KMS-11 (cell line): ENCODE data around the gene C19orf25.

Source experiments
- H2AFZ ChIP-seq: fragments of 200-600 bp; sonication (generic); 2 replicates; pipeline ENCODE4 v1.6.1; 2016; ENCODE audit warnings: antibody characterized with exemption, mixed run types, low read depth
- H3K27ac ChIP-seq: fragments of 200-600 bp; sonication (generic); 2 replicates; pipeline ENCODE4 v1.6.1; 2016; ENCODE audit warnings: mild to moderate bottlenecking, mixed run types
- H3K27me3 ChIP-seq: fragments of 200-600 bp; sonication (generic); 2 replicates; pipeline ENCODE4 v1.6.1; 2017; ENCODE audit warnings: mild to moderate bottlenecking, low read depth, mixed run types, moderate library complexity; ENCODE audit not compliant: insufficient read depth
- H3K36me3 ChIP-seq: fragments of 200-600 bp; sonication (generic); 2 replicates; pipeline ENCODE4 v1.6.1; 2017; ENCODE audit warnings: mild to moderate bottlenecking, mixed run types; ENCODE audit not compliant: insufficient read depth
- H3K4me1 ChIP-seq: fragments of 200-600 bp; sonication (generic); 2 replicates; pipeline ENCODE4 v1.6.1; 2016; ENCODE audit warnings: mild to moderate bottlenecking, low read depth, mixed run types; ENCODE audit not compliant: poor library complexity, severe bottlenecking
- H3K4me2 ChIP-seq: fragments of 200-600 bp; sonication (generic); 2 replicates; pipeline ENCODE4 v1.7.0; 2016; ENCODE audit warnings: mild to moderate bottlenecking, mixed run types
- H3K4me3 ChIP-seq: fragments of 200-600 bp; sonication (generic); IDR thresholded peaks from 2 replicates; pipeline ENCODE4 v1.6.1; 2017; ENCODE audit warnings: low read depth, low read length, mixed read lengths; ENCODE audit not compliant: insufficient read depth
- H3K79me2 ChIP-seq: fragments of 200-600 bp; sonication (generic); 2 replicates; pipeline ENCODE4 v1.6.1; 2016; ENCODE audit warnings: low read depth, mixed run types; ENCODE audit not compliant: insufficient read depth
- H3K9ac ChIP-seq: fragments of 200-600 bp; sonication (generic); 2 replicates; pipeline ENCODE4 v1.6.1; 2016; ENCODE audit warnings: mild to moderate bottlenecking, mixed run types
- H4K20me1 ChIP-seq: fragments of 200-600 bp; sonication (generic); 2 replicates; pipeline ENCODE4 v1.6.1; 2016; ENCODE audit warnings: mild to moderate bottlenecking, mixed run types; ENCODE audit not compliant: insufficient read depth
- TF ChIP-seq, protein P1 (sequence below): fragments of 200-600 bp; sonication (generic); conservative IDR thresholded peaks from 2 replicates; pipeline ENCODE4 v1.6.1; 2017; ENCODE audit warnings: low read depth, mild to moderate bottlenecking, antibody characterized with exemption, low read length, moderate library complexity, mixed read lengths

The C19orf25 gene

DNA sequence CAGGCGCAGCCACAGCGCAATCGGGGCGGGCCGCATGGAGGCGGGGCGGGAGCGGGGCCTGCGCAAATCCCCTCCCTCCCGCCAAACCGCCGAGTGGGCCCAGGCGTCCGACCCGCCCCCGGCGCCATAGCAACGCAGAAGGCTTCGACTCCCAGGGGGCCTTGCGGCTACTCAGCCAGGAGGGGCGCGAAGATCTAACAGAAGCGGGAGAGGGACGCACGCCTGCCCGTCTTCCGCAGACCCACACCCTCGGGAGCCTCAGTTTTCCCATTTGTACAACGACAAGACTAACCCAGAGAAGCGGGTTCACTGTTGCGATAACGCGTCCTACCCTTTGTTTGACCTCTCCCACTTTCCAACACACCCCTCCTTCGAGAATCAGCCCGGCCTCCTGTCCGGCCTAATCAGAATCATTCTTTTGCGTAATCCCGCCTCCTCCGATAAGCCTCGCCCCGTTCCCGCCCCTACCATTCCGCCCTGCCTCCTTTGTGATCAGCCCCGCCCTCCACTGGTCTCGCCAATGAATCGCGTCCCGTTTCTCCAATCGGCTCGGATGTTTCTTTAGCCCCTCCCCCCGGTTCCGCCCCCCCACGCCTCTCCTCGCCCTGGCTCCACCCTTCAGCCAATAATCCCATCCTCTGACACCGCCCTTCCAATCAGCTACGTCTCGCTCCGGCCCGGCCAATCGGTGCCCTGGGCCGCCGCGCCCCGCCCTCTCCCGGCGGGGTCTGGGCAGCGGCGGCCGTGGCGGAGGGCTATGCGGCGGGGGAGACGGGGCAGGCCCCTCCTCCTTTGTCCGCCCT lies 11.5 kb upstream of the C19orf25 start, which contains the start of gene PCSK4:
Gene PCSK4 (minus strand): TSS at position 40 of the 803 bp plus-strand sequence. CDS start 4 bp downstream, at position 36.
- H3K4me3 ChIP-seq = no peak within 1 kb of the TSS
- no peaks in the 10 kb centered on the region for H3K36me3 ChIP-seq
- H3K9ac ChIP-seq = no peak within 1 kb of the TSS; the same call in 1 of the 2 replicates
- H4K20me1 ChIP-seq = no peaks in the 10 kb centered on the region
- peak within 1 kb of the TSS; percentile 94 for H2AFZ ChIP-seq
- no peaks in the 10 kb centered on the region for H3K79me2 ChIP-seq
- H3K27me3 ChIP-seq = peaks cover 61% of the 10 kb centered on the region
- peak within 1 kb of the TSS; percentile 93 for H3K4me2 ChIP-seq
- H3K27ac ChIP-seq = no peak within 1 kb of the TSS
- TF ChIP-seq, protein P1, sequence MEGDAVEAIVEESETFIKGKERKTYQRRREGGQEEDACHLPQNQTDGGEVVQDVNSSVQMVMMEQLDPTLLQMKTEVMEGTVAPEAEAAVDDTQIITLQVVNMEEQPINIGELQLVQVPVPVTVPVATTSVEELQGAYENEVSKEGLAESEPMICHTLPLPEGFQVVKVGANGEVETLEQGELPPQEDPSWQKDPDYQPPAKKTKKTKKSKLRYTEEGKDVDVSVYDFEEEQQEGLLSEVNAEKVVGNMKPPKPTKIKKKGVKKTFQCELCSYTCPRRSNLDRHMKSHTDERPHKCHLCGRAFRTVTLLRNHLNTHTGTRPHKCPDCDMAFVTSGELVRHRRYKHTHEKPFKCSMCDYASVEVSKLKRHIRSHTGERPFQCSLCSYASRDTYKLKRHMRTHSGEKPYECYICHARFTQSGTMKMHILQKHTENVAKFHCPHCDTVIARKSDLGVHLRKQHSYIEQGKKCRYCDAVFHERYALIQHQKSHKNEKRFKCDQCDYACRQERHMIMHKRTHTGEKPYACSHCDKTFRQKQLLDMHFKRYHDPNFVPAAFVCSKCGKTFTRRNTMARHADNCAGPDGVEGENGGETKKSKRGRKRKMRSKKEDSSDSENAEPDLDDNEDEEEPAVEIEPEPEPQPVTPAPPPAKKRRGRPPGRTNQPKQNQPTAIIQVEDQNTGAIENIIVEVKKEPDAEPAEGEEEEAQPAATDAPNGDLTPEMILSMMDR = no peak
- H3K4me1 ChIP-seq = peaks cover 7% of the 10 kb centered on the region

- Histone ChIP-seq H3K4me1 (peaks cover 7% of the 10 kb centered on the region), H3K27ac (no peak overlapping the region), H2AFZ (peak overlapping the region; percentile 94), H3K79me2 (no peaks in the 10 kb centered on the region), H4K20me1 (no peaks in the 10 kb centered on the region), H3K36me3 (no peaks in the 10 kb centered on the region), H3K4me3 (no peak overlapping the region), H3K9ac (no peak overlapping the region; the same call in 1 of the 2 replicates), H3K27me3 (peaks cover 60% of the 10 kb centered on the region), H3K4me2 (peak overlapping the region; percentile 93)
- TF ChIP-seq, protein P1 = no peak
Observed at GRCh38 chr19:1489463-1490310, 10.7 kb upstream of the C19orf25 start.

DNA sequence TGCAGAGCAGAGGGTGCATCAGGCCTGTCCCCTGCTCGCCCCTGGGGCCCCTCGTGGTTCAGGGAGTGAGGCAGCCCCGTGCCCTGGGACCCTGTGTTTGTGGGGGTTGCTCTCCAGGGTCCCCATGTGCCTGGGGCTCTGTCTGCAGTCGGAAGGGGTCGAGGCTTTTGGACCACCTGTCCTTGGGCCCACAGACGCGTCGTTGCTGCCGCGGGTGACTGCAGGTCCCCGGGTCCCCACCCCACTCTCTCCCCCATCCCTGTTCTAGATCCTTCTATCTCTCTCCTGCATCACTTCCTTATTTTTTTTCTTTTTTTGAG lies 9.2 kb upstream of the C19orf25 start:
- H3K4me2 ChIP-seq = no peak overlapping the region
- no peaks in the 10 kb centered on the region for H4K20me1 ChIP-seq
- no peak overlapping the region for H3K9ac ChIP-seq
- H3K27me3 ChIP-seq = peaks cover 49% of the 10 kb centered on the region
- no peak overlapping the region for H3K27ac ChIP-seq
- no peaks in the 10 kb centered on the region for H3K36me3 ChIP-seq
- peaks cover 7% of the 10 kb centered on the region for H3K4me1 ChIP-seq
- H3K79me2 ChIP-seq = no peaks in the 10 kb centered on the region
- TF ChIP-seq, protein P1 = no peak
- no peak overlapping the region for H2AFZ ChIP-seq
- H3K4me3 ChIP-seq = no peak overlapping the region

DNA sequence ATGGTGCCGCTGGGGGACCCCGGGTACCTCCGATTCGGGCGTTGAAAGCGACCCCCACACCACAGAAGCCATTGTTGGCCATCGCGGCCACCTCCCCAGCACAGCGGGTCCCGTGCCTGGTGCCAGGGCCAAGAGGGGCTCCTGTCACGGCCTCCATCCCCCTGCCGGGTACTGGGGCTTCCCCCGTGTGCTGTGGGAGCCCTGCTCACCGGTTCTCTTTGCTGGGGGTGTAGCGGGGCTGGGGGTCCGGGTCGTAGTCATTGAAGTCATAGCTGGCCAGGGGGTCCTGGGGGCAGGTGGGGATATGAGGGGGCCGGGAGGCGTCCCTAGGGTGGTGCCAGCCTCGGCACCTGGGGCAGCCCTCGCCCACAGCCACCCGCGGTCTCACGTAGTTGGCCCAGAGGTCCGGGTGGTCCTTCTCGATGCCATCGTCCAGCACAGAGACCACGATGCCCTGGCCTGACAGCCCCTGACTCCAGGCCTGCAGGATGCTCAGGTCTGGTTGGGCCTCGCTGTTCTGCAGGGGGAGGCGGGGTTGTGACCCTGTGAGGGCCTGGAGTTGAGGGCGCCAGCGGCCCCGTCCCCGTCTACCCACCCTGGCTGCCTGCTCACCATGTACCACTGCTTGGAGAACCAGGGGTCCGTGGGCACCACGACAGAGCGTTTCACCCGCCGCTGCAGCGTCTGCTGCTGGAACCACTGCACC lies 8.7 kb upstream of the C19orf25 start:
- no peaks in the 10 kb centered on the region for H4K20me1 ChIP-seq

More for the DNA sequence above, 8.7 kb upstream of the C19orf25 start:
- TF ChIP-seq, protein P1 = no peak
- Histone ChIP-seq H3K36me3 (no peaks in the 10 kb centered on the region), H3K9ac (no peak overlapping the region), H3K27ac (no peak overlapping the region), H3K4me3 (no peak overlapping the region), H3K79me2 (no peaks in the 10 kb centered on the region), H3K4me1 (peaks cover 7% of the 10 kb centered on the region), H3K4me2 (no peak overlapping the region), H2AFZ (no peak overlapping the region), H3K27me3 (peaks cover 44% of the 10 kb centered on the region)
